Ovary (tissue), 3 donors: ENCODE measurements around the gene C2orf80.

Experiments
- EP300 ChIP-seq: sonication (generic); formaldehyde crosslinking; IDR thresholded peaks from one replicate; pipeline ENCODE4 v1.6.1; 2017; ENCODE audit warnings: antibody characterized with exemption
- POLR2A ChIP-seq: fragments of 450-650 bp; IDR thresholded peaks from one replicate; pipeline ENCODE4 v1.6.1; 2017; ENCODE audit warnings: antibody characterized with exemption, mild to moderate bottlenecking, moderate library complexity
- TF ChIP-seq, protein P1 (sequence below), 3 donors: fragments of 450-650 bp in 2 of 3; fragments of 200-600 bp in 1 of 3; IDR thresholded peaks; one replicate each; pipeline versions ENCODE4 v1.5.1 to v1.8.0; 2016 to 2022; ENCODE audit warnings: antibody characterized with exemption in 3 of 3, mild to moderate bottlenecking in 1 of 3
- donor health status: DM: no; HTN: no; CAD: no.

DNA sequence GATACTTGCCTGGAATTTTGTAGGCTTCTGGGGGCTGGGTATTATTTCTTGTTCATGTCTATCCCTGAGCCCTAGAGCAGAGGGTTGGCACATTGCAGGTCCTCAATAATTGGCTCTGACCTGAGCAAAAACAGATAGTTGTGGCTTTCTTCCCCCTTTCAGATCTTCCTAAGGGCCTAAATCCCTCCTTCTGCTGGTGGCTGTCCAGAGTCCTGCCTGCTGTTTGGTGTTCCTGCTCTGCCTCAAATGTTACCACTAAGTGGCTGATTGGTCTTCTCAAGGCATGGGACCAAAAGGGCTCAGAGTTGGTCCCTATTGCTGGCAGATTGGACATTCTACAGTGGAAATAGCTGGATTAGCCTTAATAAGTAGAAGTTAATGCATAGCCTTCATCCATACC is 42.8 kb downstream of the C2orf80 start:
- TF ChIP-seq, protein P1, sequence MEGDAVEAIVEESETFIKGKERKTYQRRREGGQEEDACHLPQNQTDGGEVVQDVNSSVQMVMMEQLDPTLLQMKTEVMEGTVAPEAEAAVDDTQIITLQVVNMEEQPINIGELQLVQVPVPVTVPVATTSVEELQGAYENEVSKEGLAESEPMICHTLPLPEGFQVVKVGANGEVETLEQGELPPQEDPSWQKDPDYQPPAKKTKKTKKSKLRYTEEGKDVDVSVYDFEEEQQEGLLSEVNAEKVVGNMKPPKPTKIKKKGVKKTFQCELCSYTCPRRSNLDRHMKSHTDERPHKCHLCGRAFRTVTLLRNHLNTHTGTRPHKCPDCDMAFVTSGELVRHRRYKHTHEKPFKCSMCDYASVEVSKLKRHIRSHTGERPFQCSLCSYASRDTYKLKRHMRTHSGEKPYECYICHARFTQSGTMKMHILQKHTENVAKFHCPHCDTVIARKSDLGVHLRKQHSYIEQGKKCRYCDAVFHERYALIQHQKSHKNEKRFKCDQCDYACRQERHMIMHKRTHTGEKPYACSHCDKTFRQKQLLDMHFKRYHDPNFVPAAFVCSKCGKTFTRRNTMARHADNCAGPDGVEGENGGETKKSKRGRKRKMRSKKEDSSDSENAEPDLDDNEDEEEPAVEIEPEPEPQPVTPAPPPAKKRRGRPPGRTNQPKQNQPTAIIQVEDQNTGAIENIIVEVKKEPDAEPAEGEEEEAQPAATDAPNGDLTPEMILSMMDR (IDR thresholded peaks at IDR 0.05) = no peak
- TF ChIP-seq POLR2A (no peak), EP300 (no peak)
